Measurements from ENCODE around the gene SEPHS2. TPM values are rescaled to one million over a fixed set of nuclear protein-coding genes. Genes with fewer than 3 reads are reported as not detected.
"Not testable (repeated sequence)": the region's sequence is repeated elsewhere in the genome, so short reads cannot be mapped to it uniquely, and the experiment has no call there.

The SEPHS2 gene
- total RNA-seq, 1 donor from 2014 or later = 42.6 TPM

- no peaks in the 10 kb centered on the region for H3K9me3 Mint-ChIP-seq (ENCODE audit: low read depth)
- no peaks in the 10 kb centered on the region for H3K4me1 Mint-ChIP-seq (ENCODE audit: low read depth)
- DNase-seq (ENCODE audit: low spot score, unreplicated experiment) = no peak
- no peak overlapping the region for H3K4me3 Mint-ChIP-seq (ENCODE audit: low read depth)
- TF ChIP-seq, protein P1, sequence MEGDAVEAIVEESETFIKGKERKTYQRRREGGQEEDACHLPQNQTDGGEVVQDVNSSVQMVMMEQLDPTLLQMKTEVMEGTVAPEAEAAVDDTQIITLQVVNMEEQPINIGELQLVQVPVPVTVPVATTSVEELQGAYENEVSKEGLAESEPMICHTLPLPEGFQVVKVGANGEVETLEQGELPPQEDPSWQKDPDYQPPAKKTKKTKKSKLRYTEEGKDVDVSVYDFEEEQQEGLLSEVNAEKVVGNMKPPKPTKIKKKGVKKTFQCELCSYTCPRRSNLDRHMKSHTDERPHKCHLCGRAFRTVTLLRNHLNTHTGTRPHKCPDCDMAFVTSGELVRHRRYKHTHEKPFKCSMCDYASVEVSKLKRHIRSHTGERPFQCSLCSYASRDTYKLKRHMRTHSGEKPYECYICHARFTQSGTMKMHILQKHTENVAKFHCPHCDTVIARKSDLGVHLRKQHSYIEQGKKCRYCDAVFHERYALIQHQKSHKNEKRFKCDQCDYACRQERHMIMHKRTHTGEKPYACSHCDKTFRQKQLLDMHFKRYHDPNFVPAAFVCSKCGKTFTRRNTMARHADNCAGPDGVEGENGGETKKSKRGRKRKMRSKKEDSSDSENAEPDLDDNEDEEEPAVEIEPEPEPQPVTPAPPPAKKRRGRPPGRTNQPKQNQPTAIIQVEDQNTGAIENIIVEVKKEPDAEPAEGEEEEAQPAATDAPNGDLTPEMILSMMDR (IDR thresholded peaks at IDR 0.05; ENCODE audit: unreplicated experiment) = no peak
- H3K27me3 Mint-ChIP-seq = no peaks in the 10 kb centered on the region
- no peaks in the 10 kb centered on the region for H3K36me3 Mint-ChIP-seq (ENCODE audit: insufficient read depth)
- no peak overlapping the region for H3K27ac Mint-ChIP-seq
Observed at GRCh38 chr16:30482366-30482765, 36.7 kb upstream of the SEPHS2 start.

DNA sequence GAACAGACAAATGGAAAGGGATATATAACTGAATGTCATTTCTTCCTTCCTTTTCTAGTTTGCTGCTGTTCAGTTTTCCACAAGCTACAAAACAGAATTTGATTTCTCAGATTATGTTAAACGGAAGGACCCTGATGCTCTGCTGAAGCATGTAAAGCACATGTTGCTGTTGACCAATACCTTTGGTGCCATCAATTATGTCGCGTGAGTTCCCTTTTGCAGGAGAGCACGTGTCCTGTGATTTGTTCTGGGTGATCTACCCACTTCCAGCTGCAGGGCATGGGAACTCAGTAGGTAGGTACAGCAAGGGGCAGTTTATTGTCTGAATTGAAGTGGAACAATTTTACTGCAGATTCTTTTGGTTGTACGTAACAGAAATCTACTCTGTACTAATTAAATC is 35.7 kb upstream of the SEPHS2 start:
- DNase-seq (ENCODE audit: low spot score, unreplicated experiment) = no peak

DNA sequence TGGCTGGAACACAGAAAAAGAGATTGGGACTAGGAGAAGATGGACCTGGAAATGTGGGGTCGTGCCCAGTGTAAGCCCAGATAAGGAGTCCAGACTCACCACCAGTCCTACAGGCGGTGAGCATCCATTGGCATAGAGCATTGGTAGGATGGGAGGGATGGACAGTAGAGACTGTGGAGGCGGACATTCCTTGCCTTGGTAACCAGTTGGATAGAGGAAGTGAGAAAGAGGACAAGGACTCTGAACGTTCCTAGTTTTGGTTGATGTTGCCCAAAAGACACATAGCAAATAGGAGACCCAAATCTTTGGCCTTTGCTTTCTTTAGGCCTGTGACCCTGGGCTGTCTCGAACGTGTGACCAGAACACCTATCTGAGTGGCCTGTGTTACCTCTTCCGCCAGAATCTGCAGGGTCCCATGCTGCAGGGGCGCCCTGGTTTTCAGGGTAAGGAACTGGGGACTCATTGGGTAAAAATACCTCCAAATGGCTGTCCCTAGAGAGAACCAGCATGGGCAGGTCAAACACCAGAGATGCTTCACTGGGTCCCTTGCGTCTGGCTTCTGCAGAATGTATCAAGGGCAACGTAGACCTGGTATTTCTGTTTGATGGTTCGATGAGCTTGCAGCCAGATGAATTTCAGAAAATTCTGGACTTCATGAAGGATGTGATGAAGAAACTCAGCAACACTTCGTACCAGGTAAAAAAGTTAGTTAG is 33.2 kb upstream of the SEPHS2 start:
- Mint-ChIP-seq H3K27ac (no peak overlapping the region), H3K4me1 (ENCODE audit: low read depth) (no peaks in the 10 kb centered on the region), H3K27me3 (no peaks in the 10 kb centered on the region), H3K4me3 (ENCODE audit: low read depth) (no peak overlapping the region), H3K36me3 (ENCODE audit: insufficient read depth) (no peaks in the 10 kb centered on the region), H3K9me3 (ENCODE audit: low read depth) (no peaks in the 10 kb centered on the region)
- TF ChIP-seq, protein P1 (IDR thresholded peaks at IDR 0.05; ENCODE audit: unreplicated experiment) = no peak
- no peak for DNase-seq (ENCODE audit: low spot score, unreplicated experiment)

More for the DNA sequence above, 35.7 kb upstream of the SEPHS2 start:
- H3K4me3 Mint-ChIP-seq (ENCODE audit: low read depth) = no peak overlapping the region
- no peak overlapping the region for H3K27ac Mint-ChIP-seq
- H3K36me3 Mint-ChIP-seq (ENCODE audit: insufficient read depth) = no peaks in the 10 kb centered on the region
- H3K9me3 Mint-ChIP-seq (ENCODE audit: low read depth) = no peaks in the 10 kb centered on the region
- no peaks in the 10 kb centered on the region for H3K4me1 Mint-ChIP-seq (ENCODE audit: low read depth)
- H3K27me3 Mint-ChIP-seq = no peaks in the 10 kb centered on the region
- TF ChIP-seq, protein P1 (IDR thresholded peaks at IDR 0.05; ENCODE audit: unreplicated experiment) = no peak

DNA sequence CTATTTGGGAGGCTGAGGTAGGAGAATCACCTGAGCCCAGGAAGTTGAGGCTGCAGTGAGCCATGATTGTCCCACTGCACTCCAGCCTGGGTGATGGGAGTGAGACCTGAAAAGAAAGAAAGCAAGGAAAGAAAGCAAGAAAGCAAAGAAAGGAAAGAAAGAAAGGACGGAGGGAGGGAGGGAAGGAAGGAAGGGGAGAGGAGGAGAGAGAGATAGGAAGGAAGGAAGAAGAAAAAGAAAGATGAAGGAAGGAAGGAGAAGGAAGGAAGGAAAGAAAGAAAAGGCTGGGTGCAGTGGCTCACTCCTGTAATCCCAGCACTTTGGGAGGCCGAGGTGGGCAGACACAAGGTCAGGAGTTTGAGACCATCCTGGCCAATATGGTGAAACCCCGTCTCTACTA is 32.1 kb upstream of the SEPHS2 start:
- not testable (repeated sequence) for H3K4me3 Mint-ChIP-seq (ENCODE audit: low read depth); H3K4me1 Mint-ChIP-seq (ENCODE audit: low read depth); H3K36me3 Mint-ChIP-seq (ENCODE audit: insufficient read depth); H3K27ac Mint-ChIP-seq; DNase-seq (ENCODE audit: low spot score, unreplicated experiment); H3K9me3 Mint-ChIP-seq (ENCODE audit: low read depth); H3K27me3 Mint-ChIP-seq

- DNase-seq (ENCODE audit: low spot score, unreplicated experiment) = no peak
- TF ChIP-seq, protein P1 (IDR thresholded peaks at IDR 0.05; ENCODE audit: unreplicated experiment) = no peak
- no peak overlapping the region for H3K27ac Mint-ChIP-seq
- H3K4me1 Mint-ChIP-seq (ENCODE audit: low read depth) = no peaks in the 10 kb centered on the region
- no peak overlapping the region for H3K4me3 Mint-ChIP-seq (ENCODE audit: low read depth)
- no peaks in the 10 kb centered on the region for H3K9me3 Mint-ChIP-seq (ENCODE audit: low read depth)
- H3K36me3 Mint-ChIP-seq (ENCODE audit: insufficient read depth) = no peaks in the 10 kb centered on the region
- no peaks in the 10 kb centered on the region for H3K27me3 Mint-ChIP-seq
Observed at GRCh38 chr16:30476991-30477390, 31.3 kb upstream of the SEPHS2 start.

GRCh38 chr16:30474684-30475083 is 29.0 kb upstream of the SEPHS2 start:
- TF ChIP-seq, protein P1 (IDR thresholded peaks at IDR 0.05; ENCODE audit: unreplicated experiment) = no peak
- H3K36me3 Mint-ChIP-seq (ENCODE audit: insufficient read depth) = no peaks in the 10 kb centered on the region

More at GRCh38 chr16:30474684-30475083, 29.0 kb upstream of the SEPHS2 start:
- H3K27ac Mint-ChIP-seq = no peak overlapping the region
- H3K4me3 Mint-ChIP-seq (ENCODE audit: low read depth) = no peak overlapping the region
- no peaks in the 10 kb centered on the region for H3K9me3 Mint-ChIP-seq (ENCODE audit: low read depth)
- H3K27me3 Mint-ChIP-seq = no peaks in the 10 kb centered on the region
- no peaks in the 10 kb centered on the region for H3K4me1 Mint-ChIP-seq (ENCODE audit: low read depth)
- no peak for DNase-seq (ENCODE audit: low spot score, unreplicated experiment)
